Ecto neural progenitor cell (in vitro differentiated cells): ENCODE data around the gene STARD3NL.
"Not testable (repeated sequence)": the region's sequence is repeated elsewhere in the genome, so short reads cannot be mapped to it uniquely, and the experiment has no call there.

ENCODE experiments used
- DNase-seq: peaks from one replicate; pipeline ENCODE4 v3.0.0-alpha.2; 2018; ENCODE audit warnings: low spot score

STARD3NL gene, protein sequence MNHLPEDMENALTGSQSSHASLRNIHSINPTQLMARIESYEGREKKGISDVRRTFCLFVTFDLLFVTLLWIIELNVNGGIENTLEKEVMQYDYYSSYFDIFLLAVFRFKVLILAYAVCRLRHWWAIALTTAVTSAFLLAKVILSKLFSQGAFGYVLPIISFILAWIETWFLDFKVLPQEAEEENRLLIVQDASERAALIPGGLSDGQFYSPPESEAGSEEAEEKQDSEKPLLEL

DNA sequence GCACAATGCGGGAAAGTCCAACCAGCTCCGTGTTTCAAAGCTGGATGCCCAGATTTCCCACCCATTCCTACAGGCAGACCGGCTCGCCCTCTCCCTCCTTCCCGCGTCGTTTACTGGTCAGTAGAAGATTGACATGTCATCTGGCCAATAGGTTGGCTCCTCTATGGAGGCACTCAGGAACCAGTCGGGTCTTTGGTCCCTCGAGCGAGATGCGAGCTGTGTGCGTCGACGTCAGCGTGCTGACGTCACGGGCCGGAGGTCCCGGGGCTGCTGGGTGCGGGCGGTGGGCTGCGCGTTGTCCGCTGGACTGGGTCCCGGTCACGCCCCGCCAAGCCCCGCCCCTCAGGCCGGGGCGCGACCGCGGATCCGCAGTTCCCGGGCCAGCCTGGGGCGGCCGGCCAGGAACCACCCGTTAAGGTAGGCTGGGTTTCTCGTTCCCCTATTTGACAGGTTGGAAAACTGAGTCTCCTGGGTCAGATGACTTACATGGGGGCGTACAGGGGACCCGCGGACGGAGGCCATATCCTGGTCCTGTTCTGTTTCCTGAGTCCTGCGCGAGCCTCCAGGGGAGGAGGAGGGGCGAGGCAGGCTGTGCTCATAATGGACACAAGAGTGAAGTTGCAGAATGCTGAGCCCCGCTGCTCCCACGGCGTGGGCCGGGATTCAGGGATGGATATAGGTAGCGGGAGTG, at the start of gene STARD3NL:
Gene STARD3NL (plus strand): TSS at position 242 of the 691 bp plus-strand sequence. CDS start 29,260 bp downstream, outside the sequence.
- peak; percentile 98 for DNase-seq

DNA sequence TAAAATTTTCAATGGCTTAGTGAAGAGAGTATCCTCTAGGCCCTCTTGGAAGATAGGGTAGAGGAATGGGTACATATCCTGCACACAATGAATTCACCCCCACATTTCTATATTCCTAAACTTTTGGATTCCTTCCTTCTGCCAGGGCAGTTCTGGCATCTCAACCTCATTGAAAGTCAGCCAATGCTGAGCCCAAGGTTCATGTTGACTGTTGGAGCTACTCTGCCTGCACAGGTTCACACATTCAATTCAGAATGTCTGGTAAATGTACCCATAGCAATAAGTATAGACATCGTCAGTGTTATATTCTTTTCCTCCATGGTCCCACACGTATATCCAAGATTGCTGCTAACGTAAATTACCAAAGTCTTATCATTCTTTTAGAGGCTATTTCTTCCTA, 48.9 kb upstream of the STARD3NL start:
- no peak for DNase-seq

DNA sequence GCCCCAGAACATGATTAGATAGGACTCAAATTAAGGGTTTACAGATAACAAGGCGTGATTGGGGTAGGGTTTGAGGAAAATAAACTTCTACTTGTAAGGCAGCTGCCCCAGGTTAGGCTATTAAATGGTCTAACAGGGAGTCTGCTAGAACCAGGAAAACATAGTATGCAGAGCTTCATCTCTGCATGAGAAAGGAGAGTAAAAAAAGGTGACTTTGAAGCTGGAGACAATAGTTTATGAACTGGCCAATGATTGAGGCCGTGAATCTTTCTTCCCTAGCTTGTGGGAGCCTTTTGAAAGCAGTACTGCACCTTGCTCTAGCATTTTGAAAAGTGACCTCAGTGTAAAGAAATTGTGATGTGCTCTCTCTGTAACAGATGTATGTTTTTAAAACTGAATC, 48.5 kb upstream of the STARD3NL start:
- no peak for DNase-seq

DNA sequence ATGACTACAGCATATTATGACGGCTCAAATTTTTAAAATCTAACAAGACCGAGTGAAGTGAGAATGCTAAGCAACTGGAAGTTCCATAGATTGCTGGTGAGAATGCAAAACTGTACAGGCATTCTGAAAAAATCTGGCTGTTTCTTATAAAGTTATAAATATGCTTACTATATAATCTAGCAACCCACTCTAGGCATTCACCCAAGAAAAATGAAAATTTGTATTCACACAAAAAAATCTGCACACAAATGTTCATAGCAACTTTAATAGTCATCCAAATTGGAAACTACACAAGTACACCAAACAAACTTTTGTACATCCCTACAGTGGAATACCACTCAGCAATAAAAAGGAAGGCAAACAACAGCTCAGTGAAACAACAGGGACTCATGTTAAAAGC, 39.9 kb upstream of the STARD3NL start:
- DNase-seq, result no peak

DNA sequence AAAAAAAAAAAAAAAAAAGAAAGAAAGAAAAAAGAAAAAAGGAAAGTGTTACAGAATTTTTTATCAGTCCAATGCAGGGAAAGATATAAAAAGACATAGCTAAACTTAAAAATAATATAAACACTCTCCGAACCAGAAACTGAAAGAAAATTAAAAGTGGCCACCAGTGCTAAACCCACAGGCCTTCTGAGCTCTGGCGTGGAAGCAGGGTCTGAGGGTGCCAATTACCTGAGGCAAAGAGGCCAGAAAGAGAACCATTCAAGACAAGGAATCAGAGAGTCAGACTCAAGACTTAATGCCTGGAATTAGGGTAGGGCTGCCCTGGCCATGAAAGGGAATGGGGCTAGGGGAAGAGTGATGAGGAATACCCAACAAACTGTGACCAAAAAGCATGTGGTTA, 36.9 kb upstream of the STARD3NL start:
- no peak for DNase-seq

DNA sequence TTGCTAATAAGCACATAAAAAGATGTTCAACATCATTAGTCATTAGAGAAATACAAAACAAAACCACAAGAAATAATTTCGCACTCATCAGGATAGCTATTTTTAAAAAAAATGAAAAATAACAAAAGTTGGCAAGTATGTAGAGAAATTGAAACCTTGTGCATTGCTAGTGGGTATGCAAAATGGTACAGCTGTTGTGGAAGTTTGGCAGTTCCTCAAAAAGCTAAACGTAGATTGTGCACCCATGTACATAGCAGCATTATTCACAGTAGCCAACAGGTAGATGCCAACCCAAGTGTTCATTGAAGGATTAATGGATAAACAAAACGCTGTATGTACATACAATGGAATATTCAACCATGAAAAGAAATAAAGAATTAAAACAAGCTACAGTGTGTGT, 35.3 kb upstream of the STARD3NL start:
- DNase-seq, result no peak

DNA sequence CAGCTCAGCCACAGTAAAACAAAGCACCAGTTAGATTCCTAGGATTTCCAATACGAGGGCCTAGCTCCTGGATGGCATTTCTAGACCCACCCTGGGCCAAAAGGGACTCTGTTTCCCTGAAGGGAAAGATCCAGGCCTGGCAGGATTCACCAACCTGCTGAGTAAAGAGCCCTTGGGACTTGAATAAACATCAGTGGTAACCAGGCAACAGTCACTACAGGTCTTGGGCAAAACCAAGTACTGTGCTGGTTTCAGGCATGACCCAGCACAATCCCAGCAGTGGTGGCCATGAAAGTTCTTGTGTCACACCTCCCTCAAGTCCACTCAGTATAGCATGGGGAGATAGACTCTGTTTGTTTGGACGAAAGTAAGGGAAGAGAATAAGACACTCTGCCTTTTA, 31.0 kb upstream of the STARD3NL start:
- DNase-seq, result no peak

DNA sequence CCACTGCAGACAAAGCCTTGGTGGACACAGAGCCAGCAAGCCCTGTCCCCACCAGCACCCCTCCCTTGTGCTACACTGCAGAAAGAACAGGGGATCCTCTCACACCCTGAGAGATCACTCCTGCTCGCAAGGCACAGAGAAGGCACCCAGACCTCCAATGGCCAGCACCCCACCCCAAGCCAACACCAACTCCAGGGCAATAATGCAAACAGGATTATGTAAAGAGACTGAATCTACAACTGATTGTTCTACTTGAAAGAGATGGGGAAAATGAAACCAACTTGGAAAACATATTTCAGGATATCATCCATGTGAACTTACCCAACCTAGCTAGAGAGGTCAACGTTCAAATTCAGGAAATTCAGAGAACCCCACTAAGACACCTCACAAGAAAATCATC, 26.5 kb upstream of the STARD3NL start:
- DNase-seq, result no peak

DNA sequence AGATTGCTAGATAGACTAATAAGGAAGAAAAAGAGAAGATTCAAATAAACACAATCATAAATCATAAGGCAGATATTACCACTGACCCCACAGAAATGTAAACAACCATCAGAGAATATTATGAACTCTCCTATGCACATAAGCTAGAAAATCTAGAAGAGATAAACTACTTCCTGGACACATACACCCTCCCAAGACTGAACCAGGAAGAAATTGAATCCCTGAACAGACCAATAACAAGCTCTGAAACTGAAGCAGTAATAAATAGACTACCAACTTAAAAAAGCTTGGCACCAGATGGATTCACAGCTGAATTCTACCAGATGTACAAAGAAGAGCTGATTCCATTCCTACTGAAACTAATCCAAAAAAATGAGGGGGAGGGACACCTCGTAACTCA, 24.5 kb upstream of the STARD3NL start:
- no peak for DNase-seq

DNA sequence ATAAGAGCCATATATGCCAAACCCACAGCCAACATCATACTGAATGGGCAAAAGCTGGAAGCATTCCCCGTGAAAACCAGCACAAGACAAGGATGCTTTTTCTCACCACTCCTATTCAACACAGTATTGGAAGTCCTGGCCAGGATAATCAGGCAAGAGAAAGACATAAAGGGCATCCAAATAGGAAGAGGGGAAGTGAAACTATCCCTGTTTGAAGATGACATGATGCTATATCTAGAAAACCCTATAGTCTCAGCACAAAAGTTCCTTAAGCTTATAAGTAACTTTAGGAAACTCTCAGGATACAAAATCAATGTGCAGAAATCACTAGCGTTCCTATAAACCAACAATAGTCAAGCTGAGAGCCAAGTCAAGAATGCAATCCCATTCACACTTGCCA, 23.8 kb upstream of the STARD3NL start:
- DNase-seq, result no peak

DNA sequence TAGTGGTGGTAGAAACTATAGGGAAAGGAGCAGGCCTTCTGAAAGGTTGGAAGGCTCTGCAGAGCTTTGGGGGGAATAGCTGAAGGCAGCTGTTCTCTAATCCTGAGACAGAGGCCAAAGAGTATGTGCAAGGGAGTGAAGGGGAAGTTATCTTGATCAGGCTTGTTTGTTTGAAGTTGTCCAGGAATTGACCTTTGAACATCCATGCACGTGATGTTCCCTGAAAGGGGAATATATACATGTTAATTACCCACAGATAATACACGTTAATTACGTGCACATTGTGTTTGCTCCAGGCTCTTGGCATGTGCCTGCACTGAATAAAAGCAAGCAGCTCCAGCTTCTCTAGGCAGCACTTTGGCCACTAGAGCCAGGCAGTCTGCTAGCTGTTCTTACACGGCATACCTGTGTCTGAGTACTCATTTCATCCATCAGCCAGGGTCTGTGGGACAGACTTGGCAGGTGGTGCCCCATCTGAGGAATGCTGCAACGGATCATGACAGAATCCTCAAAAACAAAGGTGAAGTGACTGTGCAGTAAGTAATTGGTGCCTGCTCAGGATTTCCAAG, 18.0 kb upstream of the STARD3NL start:
- no peak for DNase-seq

DNA sequence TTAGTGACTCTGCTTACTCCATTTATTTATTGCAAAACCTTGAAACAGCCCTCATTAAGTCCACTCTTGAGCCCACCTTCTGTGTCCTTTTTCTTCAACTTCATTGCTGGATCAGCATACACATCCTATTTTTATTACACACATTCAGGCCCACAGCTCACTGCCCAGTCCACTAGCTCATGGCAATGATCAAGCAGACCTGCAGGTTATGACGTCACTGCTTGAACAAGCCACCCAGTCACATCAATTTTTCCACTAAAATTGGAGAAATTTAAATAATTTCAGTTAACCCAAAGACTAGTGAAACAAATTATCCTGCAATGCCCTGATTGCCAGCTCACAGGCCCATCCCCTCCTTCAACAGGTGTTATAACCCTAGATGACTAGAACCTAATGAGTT, 16.0 kb upstream of the STARD3NL start:
- DNase-seq, result no peak

DNA sequence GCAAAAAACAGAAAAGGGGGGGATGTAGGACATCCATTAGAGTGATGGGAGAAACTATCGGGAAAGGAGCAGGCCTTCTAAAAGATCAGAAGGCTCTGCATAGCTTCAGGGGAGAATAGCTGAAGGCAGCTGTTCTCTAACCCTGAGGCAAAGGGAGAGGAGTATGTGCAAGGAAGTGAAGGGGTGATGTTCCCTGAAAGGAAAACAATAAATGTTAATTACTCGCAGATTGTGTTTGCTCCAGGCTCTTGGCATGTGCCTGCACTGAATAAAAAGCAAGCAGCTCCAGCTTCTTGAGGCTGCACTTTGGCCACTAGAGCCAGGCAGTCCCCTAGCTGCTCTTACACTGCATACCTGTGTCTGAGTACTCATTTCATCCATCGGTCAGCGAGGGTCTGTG, 14.4 kb upstream of the STARD3NL start:
- DNase-seq, result no peak

DNA sequence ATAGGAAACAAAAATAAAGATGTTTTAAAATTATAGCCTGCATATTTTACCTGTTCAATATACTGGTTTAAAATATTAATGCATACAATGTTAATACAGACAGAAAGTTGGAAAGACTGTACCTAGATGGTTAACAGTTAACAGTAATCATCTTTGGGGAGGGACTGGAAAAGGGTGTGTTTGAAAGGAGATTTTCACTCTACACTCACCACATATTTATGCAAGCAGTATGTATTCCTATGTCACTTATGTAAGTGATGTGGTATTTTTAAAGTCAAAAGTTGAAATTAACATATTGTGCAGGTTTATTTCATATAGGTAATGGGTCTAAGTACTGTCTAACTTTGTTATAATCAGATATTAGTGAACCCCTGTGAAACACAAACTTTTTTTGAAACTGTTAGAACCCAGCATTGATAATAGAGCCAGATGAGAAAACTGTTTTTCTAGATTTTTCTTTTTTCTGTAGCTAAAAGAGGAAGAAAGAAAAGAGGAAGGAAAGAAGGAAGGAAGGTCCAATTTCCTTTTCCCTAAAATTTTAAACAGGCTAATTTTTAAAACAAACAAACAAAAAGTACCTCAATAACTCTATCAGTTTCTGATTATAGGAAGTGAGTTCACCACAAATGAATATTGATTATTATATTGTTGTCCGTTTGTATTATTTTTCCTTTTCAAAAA, 9.0 kb upstream of the STARD3NL start:
- no peak for DNase-seq

DNA sequence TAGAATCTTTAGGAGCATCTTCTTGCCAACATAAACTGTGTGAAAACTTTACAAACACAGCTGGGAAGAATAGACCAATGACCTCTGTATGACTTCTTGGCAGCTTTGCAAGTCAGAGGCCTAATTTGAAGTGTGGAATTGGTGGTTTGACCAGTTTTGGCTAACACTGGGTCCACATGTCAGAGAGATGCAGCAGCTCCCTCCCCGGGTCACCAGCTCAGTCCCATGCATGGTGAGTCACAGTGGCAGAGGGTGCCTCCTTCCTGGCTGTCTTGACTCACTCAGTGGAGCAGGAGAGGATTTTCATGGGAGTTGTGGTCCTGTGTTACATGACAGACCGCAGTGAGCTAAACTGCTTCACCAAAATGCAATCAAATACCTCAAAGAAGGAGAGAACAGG, 8.2 kb upstream of the STARD3NL start:
- DNase-seq, result no peak

DNA sequence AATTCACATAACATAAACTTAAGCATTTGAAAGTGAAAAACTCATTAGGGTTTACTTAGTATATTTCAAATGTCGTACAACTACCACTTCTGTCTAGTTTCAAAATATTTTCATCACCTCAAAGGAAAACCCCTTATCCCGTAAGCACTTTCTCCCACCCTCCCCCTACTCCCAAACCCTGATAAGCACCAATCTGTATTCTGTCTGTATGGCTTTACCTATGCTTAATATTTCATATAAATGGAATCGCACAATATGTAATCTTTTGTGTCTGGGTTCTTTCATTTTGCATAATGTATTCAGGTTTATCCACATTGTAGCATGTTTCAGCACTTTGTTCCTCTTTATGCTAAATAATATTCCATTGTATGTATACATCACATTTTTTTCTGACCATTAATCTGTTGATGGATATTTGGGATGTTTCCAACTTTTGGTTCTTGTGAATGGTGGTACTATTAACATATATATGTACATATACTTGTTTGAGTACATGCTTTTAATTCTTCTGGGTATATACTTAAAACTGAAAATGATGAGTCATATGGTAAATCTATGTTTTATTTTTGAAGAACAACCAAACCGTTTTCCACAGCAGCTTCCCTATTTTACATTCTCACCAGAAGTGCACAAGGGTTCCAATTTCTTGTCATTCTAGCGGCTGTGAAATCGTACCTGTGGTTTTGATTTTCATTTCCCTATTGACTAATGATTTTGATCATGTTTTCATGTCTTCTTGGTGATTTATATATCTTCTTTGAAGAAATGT, 6.2 kb upstream of the STARD3NL start:
- DNase-seq, result no peak

DNA sequence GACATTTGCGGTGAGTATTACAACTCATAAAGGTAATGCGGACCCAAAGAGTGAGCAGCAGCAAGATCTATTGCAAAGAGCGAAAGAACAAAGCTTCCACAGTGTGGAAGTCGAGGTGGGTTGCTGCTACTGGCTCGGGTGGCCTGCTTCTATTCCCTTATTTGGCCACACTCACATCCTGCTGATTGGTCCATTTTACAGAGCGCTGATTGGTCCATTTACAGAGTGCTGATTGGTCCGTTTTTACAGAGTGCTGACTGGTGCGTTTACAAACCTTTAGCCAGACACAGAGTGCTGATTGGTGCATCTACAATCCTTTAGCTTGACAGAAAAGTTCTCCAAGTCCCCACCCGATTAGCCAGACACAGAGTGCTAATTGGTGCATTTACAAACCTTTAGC, 2.5 kb upstream of the STARD3NL start:
- not testable (repeated sequence) for DNase-seq

DNA sequence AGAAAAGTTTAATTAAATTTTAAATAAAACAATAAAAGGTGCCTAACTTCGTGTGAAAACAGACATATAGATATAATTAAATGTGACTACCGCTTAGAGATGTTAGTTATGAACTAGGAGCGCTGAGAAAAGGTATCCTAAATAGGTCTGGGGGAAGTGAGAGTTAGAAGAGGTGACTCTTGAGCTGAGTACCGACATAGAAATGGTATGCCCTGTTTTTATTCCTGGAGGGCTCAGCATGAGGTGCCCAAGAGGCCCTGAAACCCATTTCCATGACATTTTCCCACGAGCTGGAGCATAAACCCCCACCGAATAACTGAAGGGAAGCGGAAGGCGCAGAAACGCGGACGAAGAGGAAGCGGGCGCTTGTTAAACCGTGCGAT, 433 bp upstream of the STARD3NL start:
- no peak for DNase-seq

DNA sequence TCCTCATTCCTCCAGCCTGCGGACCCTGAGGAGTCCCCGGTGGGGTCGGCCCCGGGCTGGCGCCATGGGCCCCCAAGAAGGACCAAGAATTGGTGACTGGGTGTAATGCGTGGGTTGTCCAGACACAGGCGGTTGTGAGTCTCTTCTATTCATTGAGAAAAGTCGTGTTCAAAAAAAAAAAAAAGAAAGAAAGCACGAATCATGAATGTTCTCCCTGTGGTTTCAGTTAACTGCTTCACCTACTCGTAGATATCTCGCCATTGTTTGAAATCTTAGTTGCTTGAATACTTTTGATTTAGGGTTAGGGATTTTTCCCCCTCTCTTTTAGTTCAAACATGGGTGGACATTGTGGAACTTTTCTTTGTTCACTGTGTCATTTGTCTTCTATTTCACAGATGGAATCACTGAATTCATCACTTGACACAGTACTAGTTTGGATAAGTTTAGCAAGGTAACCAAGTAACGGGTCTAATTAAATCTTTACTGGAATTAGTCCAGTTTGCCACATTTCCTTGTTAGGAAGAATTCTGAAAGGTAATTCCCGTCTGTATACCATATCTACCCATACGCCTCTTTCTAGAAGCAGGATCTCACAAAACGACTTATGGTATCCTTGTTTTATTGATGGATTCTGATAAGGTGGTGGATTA, 775 bp downstream of the STARD3NL start:
- DNase-seq, result no peak

DNA sequence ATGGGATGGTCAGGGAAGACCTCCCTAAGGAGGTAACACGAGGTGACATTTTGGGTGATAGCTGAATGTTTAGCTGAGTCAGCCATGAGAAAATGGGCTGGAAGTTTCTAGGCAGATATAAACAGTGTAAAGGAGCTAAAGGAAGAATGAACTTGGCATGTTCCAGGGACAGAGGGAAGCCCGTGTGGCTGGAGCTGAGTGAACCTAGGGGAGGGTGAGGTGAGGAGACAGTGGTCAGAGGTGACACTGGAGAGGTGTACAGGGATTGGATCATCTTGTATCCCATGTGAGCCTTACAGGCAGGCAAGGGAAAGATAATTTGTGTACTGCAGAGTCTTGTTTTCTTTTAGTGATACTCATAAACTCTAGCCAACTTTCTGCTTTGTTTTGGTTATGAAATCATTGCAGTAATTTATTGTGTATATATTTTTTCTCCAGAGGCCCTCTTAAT, 1.8 kb downstream of the STARD3NL start:
- DNase-seq, result no peak

DNA sequence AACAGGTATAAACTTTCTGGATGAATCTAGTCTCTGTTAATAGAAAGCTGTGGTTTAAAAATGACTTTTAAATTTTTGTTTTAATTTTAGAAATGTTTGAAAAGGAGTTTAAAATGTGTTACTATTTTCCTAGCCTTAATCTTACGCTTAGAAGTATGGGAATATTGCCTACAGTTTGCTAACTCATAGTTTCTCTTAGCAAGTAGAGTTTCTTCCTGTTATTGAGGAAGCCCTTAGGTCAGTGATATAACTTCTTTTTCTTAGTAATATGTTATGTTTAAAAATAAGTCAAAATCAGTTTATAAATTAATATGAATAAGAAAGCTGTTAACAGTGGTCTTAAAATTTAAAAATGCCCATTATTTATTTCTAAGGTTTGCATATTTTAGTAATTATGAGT, 3.1 kb downstream of the STARD3NL start:
- DNase-seq, result no peak

DNA sequence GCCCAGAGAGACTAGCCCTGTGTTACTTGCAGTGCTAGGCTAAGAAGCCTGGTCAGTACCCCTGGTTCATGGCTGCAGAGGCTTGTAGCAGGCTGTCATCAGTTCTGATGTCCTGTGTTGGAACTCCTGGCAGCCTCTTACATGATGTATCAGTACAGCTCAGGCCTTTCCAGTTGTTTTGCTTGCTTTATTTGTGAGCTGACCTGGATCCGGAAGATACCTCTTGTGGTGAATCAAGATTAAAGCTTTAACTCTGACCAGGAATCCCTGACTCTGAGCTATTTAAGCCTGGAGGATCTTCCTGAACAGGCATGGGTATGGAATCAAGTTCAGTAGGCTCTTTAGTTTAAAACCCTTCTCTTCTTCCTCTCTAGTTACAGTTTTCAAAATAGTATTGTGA, 4.4 kb downstream of the STARD3NL start:
- no peak for DNase-seq
